IPS-NIHi11 (cell line): Measurements from ENCODE around the gene KRTAP1-3.
"Not testable (repeated sequence)": the region's sequence is repeated elsewhere in the genome, so short reads cannot be mapped to it uniquely, and the experiment has no call there.

ENCODE experiments used
- DNase-seq: peaks from one replicate; pipeline ENCODE4 v3.0.0; 2012; ENCODE audit warnings: mixed read lengths, low spot score

KRTAP1-3 gene

GRCh38 chr17:41009936-41010335 lies 24.7 kb downstream of the KRTAP1-3 start:
- DNase-seq: no peak

DNA sequence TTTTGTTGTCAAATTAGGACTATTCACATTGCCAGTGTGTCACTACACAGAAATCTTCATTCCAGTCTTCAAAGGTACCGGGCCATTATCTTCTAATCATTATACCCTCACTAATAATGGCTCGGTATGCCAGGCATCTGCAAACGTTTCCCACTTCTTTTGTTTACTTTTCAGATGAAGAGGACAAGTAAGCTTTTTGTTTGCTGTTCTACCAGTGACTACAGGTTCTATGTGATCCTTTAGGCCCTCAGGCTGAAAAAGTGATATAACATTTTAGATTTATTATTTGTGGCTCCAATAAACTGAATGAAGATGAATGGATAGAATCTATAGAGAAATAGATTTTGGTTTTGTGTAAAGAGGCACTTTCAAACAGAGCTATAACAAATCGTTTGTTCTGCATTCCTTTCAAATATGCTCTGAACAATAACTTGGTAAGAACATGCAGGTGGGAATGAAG lies 25.3 kb downstream of the KRTAP1-3 start:
- peak; percentile 13 for DNase-seq

GRCh38 chr17:41008811-41009210 lies 25.9 kb downstream of the KRTAP1-3 start, which contains the start of gene KRTAP3-1:
KRTAP3-1 (minus strand) TSS chr17:41009128; CDS start chr17:41009074, 54 bp downstream.
- no peak for DNase-seq

DNA sequence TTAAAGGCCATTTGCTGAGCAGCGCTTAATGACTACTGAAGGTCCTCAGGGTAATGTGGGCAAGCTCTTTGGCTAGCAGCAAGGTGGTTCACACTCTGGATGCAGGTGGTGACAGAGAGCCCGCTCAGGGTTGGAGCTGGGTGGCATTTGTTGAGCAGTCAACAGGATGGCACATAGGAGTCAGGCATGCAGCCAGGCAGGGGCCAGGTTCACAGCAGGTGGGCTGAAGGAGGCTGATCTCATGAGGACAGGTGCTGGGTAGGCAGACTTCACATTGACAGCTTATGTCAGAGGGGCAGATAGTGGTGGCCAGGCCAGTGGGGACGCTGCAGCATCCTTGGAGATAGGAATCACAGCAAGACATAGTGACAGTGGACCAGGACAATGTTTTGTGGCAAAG lies 30.3 kb downstream of the KRTAP1-3 start:
- DNase-seq: no peak

DNA sequence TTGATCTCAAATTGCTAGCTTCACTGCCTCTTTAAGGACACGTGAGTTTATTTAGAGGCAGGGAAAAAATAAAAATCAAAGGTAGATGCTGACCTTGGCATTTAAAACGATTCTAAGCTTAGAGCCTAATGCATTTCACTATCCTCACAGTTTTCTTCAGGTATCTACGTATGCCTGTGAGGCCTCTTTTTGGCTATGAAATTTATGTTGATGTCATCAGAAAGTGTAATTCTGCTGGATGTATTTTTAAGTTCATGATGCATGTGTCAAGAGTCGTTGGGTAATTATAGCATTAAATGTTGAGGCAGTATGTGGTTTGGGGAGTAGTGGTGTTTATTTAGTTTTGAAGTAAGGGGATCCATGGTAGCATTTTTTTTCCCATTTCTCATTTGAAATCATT lies 30.7 kb downstream of the KRTAP1-3 start:
- DNase-seq: no peak

DNA sequence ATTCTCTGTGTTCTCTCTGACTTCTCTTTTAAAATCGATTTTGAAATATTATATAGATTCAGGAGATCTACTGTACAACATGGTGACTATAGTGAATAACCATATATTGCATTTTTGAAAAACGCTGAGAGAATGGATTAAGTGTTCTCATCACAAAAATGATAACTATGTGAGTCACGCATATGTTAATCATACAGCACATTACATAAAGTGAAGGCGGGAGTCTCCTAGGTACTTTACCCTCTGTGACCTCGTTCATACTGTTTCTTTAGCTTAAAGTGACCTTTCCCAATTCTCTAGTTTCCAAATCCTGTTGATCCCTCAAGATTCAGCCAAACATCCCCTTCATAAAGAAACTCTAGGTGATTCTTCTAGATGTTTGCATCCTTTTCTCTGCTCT lies 31.9 kb downstream of the KRTAP1-3 start:
- DNase-seq: no peak

GRCh38 chr17:41001795-41002194 lies 32.9 kb downstream of the KRTAP1-3 start:
- DNase-seq: no peak

DNA sequence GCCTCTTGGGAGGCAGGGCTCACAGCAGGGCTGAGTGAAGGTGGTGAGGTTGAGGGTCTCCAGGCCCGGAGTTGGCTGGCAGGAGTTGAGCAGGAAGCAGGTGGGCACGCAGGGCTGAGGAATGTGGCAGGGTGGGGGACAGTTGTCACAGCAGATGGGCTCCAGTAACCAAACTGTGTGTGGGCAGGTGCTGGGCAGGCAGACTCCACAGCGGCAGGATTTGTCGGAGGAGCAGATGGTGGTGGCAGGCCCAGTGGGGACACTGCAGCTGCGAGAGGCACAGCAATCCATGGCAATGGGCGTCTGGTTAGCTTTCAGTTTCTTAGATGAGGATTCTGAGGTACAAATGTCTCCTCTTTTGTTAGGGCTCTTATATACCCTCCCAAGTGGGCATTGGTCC lies 35.1 kb downstream of the KRTAP1-3 start, which contains the start of gene KRTAP3-2:
Gene KRTAP3-2 (minus strand): TSS at position 344 of the 400 bp plus-strand sequence. CDS start 53 bp downstream, at position 291.
- not testable (repeated sequence) for DNase-seq

DNA sequence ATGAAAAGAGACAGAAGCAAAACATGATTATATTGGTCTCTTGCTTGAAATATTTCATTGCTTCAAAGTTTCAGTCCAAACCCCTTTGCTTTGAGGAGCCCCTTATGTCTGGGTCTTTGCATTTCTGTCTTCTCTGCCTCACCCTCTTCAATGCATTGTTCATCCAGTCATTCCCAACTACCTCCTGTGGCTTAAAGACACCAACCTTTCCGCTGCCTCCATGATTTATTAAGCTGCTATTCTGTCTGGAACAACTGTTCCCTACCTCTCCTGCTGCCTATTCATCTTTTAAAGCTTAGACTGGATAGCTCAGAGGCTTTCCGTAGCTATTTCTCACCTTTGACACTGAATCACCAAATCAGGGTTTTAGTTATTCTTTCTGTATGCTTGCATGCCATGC lies 37.3 kb downstream of the KRTAP1-3 start:
- DNase-seq: no peak

- no peak for DNase-seq
Measured at GRCh38 chr17:40996829-40997228, 37.8 kb downstream of the KRTAP1-3 start.

DNA sequence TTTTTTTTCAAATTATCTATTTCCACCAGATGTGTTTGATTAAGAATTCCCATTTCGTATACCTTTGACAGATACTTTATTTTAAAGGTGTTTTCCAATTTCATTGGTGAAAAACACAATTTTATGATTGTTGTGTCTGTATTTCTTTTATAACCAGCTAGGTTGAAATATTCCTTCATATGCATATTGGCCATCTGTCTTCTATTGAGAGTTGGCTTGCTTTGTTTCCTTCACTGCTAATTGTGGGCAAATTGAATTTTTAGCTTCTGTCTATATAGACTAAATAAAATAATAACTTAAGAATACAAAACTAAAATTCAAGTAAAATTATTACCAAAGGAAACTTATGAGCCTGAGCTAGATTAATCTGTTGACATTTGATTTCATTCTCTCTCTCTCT lies 39.6 kb downstream of the KRTAP1-3 start:
- no peak for DNase-seq

- no peak for DNase-seq
Measured at GRCh38 chr17:40993839-40994238, 40.8 kb downstream of the KRTAP1-3 start, which contains the start of gene KRTAP3-3. KRTAP3-3 (minus strand) TSS chr17:40994164; CDS start chr17:40994097, 67 bp downstream.

DNA sequence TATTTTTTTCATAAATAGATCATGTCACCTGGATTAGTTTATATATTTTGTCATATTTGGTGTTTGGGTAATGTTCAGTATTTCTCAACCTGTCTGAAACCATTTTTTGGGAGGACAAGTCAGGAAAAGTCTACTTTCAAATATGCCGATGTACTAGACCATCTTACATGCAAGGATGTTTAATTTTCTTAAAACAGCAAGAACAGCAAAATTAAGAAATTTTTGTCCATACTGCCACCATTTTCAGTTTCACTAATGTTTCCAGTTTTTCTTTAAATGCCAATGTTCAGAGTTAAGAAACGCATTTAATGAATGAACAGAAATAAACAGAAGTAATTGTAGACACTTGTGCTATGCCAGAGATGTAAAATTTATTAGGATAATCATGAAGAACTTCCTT lies 41.6 kb downstream of the KRTAP1-3 start:
- no peak for DNase-seq

DNA sequence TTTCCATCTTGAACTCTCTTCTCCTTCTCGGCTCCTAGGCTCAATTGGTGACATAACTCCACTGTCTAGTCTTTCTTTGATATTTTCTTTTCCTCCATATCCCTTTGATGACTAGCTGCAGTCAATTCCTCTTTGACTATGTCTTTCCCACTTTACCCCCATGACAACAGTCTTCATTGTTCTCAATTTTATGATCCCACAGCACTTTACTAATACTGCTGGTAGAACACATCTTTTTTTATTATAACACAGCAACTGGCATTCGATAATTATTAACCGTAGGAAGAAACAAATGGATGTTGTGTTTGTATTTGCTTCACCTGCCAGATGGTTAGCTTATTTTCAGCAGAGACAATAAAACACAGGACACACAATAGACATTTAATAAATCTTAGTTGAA lies 42.0 kb downstream of the KRTAP1-3 start:
- no peak for DNase-seq

GRCh38 chr17:40986920-40987319 lies 47.8 kb downstream of the KRTAP1-3 start:
- DNase-seq: no peak

- DNase-seq: no peak
Measured at GRCh38 chr17:40984226-40984625, 50.4 kb downstream of the KRTAP1-3 start, which contains the start of gene KRT40. KRT40 (minus strand) TSS chr17:40984326; CDS start chr17:40984273, 53 bp downstream.
